Natural killer cell (primary cell): Measurements from ENCODE around the gene CYSRT1. TPM values are rescaled to one million over a fixed set of nuclear protein-coding genes. Genes with fewer than 3 reads are reported as not detected.
A peak's percentile ranks its signal among the peaks of the same experiment; 100 is the strongest.

Experiments used
- ATAC-seq, 3 donors: fragments of 150-1000 bp in 2 of 3; fragments of 200-7000 bp in 1 of 3; cut with Tn5 transposase; 1 replicate in 1 of 3; 2 replicates in 2 of 3; pipeline ENCODE4 v1.10.0; 2021; ENCODE audit warnings: mild to moderate bottlenecking in 2 of 3, moderate library complexity in 2 of 3
- DNase-seq, 2 donors: peaks; one replicate each; pipeline versions ENCODE4 v3.0.0 to v3.0.0-alpha.2; 2013 to 2021; ENCODE audit warnings: mixed read lengths in 1 of 2
- H3K27ac ChIP-seq: one replicate; pipeline ENCODE4 v1.5.1; 2013; ENCODE audit warnings: mild to moderate bottlenecking, low read length
- H3K27me3 ChIP-seq: one replicate; pipeline ENCODE4 v1.6.1; 2013; ENCODE audit warnings: low read length; ENCODE audit not compliant: control insufficient read depth, insufficient read depth
- H3K36me3 ChIP-seq: one replicate; pipeline ENCODE4 v1.6.1; 2013; ENCODE audit warnings: low read length; ENCODE audit not compliant: control insufficient read depth, insufficient read depth
- H3K4me1 ChIP-seq: one replicate; pipeline ENCODE4 v1.6.1; 2013; ENCODE audit warnings: low read length; ENCODE audit not compliant: control insufficient read depth, insufficient read depth
- H3K4me3 ChIP-seq: one replicate; pipeline ENCODE4 v1.5.1; 2013; ENCODE audit warnings: low read length
- H3K9me3 ChIP-seq: one replicate; pipeline ENCODE4 v1.6.1; 2013; ENCODE audit warnings: low read length; ENCODE audit not compliant: control insufficient read depth, insufficient read depth
- H3K27ac Mint-ChIP-seq, 2 donors: one replicate each; pipeline ENCODE4 v1.8.0; 2022; ENCODE audit warnings: mild to moderate bottlenecking in 2 of 2, mixed read lengths in 2 of 2, moderate library complexity in 1 of 2
- H3K27me3 Mint-ChIP-seq, 2 donors: one replicate each; pipeline ENCODE4 v1.8.0; 2022; ENCODE audit warnings: low read depth in 2 of 2, mixed read lengths in 2 of 2
- H3K36me3 Mint-ChIP-seq: one replicate; pipeline ENCODE4 v1.8.0; 2022; ENCODE audit warnings: mixed read lengths
- H3K4me1 Mint-ChIP-seq, 2 donors: one replicate each; pipeline ENCODE4 v1.8.0; 2022; ENCODE audit warnings: mixed read lengths in 2 of 2
- H3K4me3 Mint-ChIP-seq: one replicate; pipeline ENCODE4 v1.8.0; 2022; ENCODE audit warnings: mild to moderate bottlenecking, moderate library complexity, mixed read lengths
- H3K9me3 Mint-ChIP-seq, 2 donors: one replicate each; pipeline ENCODE4 v1.8.0; 2022; ENCODE audit warnings: mixed read lengths in 2 of 2
- WGBS: methylation state at CpG from one replicate; pipeline ENCODE4 v1.1.7; 2013; ENCODE audit warnings: missing lambda C conversion rate; ENCODE audit not compliant: insufficient coverage; 5-methylcytosine and 5-hydroxymethylcytosine counted together
- intact Hi-C: fragments of 100-400 bp; cut with micrococcal nuclease; formaldehyde crosslinking; loops from one replicate; pipeline ENCODE4 v1.14.2; 2022
- total RNA-seq, 4 donors: library from RNA; stranded (reverse); fragments of 120-200 nt in 1 of 4; gene quantifications; one replicate each; pipeline versions ENCODE4 v1.2.3 to v1.2.4, GENCODE V29; 2013 to 2022
- TF ChIP-seq, protein P1 (sequence below): fragments of 200-600 bp; IDR thresholded peaks from one replicate; pipeline ENCODE4 v1.8.0; 2022; ENCODE audit warnings: antibody characterized with exemption

The CYSRT1 gene
- total RNA-seq, 3 donors from 2014 or later (not counting 1 experiment from before 2014, with no cell fraction given), result 0.38 TPM; not detected in 2

DNA sequence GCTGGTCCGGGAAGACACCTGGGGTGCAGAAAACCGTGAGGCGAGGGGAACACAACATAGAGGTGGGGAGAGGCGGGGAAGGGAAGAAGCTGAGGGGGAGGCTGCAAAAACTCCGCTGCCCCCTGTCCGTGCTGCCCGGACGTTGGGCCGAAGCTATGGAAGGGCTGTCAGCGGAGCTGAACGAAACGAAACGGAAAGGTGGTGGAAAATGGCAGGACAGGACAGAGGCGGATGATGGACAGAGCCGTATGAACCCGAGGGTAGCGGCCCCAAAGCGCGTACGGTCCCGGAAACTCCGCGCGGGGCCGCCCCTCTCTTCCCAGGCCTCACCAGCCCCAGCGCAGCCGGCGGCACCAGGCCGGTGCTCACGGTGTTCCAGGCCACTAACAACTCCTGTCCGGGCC lies 36.9 kb upstream of the CYSRT1 start:
- Histone ChIP-seq H3K36me3 (peaks cover 43% of the 10 kb centered on the region), H3K4me1 (peaks cover 43% of the 10 kb centered on the region), H3K27me3 (no peaks in the 10 kb centered on the region), H3K4me3 (peak overlapping the region; percentile 81), H3K9me3 (no peaks in the 10 kb centered on the region), H3K27ac (peak overlapping the region; percentile 79)
- TF ChIP-seq, protein P1, sequence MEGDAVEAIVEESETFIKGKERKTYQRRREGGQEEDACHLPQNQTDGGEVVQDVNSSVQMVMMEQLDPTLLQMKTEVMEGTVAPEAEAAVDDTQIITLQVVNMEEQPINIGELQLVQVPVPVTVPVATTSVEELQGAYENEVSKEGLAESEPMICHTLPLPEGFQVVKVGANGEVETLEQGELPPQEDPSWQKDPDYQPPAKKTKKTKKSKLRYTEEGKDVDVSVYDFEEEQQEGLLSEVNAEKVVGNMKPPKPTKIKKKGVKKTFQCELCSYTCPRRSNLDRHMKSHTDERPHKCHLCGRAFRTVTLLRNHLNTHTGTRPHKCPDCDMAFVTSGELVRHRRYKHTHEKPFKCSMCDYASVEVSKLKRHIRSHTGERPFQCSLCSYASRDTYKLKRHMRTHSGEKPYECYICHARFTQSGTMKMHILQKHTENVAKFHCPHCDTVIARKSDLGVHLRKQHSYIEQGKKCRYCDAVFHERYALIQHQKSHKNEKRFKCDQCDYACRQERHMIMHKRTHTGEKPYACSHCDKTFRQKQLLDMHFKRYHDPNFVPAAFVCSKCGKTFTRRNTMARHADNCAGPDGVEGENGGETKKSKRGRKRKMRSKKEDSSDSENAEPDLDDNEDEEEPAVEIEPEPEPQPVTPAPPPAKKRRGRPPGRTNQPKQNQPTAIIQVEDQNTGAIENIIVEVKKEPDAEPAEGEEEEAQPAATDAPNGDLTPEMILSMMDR, result no peak
- Mint-ChIP-seq H3K9me3 (no peaks in the 10 kb centered on the region), H3K4me1 (peaks cover 20 to 44% of the 10 kb centered on the region in 2 donors), H3K36me3 (no peaks in the 10 kb centered on the region), H3K4me3 (peak overlapping the region; percentile 96), H3K27ac (peak overlapping the region; percentile 91 to 97), H3K27me3 (no peaks in the 10 kb centered on the region)
- under 1% methylated on average over 31 of the region's 31 CpGs for WGBS
- ATAC-seq (peak; percentile 22 to 41 (median 38)), DNase-seq (no peak)
- intact Hi-C loops, result loop anchor here (1.0 kb wide), 1 partner anchor 17 kb away; the partner anchor contains the start of genes NDOR1 and TMEM203

DNA sequence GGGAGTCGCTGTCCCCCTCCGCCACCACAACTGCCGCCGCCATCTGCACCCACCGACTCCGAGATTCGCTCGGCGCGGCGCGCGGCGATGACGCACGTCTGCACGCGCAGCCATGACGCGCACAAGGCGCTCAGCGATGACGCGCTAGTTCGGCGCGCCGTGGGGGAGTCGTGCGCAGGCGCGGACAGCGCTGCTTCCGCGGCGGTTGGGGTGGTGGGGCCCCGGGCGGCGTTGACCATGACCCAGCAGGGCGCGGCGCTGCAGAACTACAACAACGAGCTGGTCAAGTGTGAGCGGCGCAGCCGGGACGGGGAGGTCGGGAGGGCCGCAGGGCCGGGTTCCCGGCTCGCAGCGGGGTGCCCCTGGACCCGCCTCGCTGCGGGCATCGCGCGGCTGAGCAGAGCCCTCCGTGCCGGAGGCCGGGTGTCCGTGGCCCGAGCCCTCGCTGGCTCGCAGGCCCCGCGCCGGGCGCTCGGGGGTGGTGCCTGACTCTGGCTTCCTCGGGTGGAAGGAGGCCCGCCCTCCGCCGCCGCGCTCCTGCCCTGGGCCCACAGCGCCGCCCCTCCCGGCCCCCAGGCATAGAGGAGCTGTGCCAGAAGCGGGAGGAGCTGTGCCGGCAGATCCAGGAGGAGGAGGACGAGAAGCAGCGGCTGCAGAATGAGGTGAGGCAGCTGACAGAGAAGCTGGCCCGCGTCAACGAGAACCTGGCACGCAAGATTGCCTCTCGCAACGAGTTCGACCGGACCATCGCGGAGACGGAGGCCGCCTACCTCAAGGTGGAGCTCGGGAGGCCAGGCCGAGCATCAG lies 36.3 kb upstream of the CYSRT1 start, which contains the start of the genes ANAPC2 and SSNA1:
TSS of gene ANAPC2 (minus strand) at position 71 of the 807 bp plus-strand sequence. CDS start at position 43, 28 bp downstream.
TSS of gene SSNA1 (plus strand) at position 187 of the 807 bp plus-strand sequence. CDS start at position 238, 51 bp downstream.
- Mint-ChIP-seq H3K9me3 (no peaks in the 10 kb centered on the region), H3K4me3 (peak within 1 kb of the TSS; percentile 96), H3K4me1 (peaks cover 20 to 44% of the 10 kb centered on the region in 2 donors), H3K27ac (peak within 1 kb of the TSS; percentile 91 to 97), H3K27me3 (no peaks in the 10 kb centered on the region), H3K36me3 (no peaks in the 10 kb centered on the region)
- no peaks in the 10 kb centered on the region for H3K9me3 ChIP-seq
- intact Hi-C loops, result loop anchor here (1.0 kb wide), 2 partner anchors 12 to 17 kb away; partner anchors contain the start of genes NDOR1, TMEM203 and TPRN
- peak within 1 kb of the TSS; percentile 81 for H3K4me3 ChIP-seq
- under 1% methylated on average over 98 of the region's 98 CpGs for WGBS
- TF ChIP-seq, protein P1, result peak; percentile 38
- peaks cover 38% of the 10 kb centered on the region for H3K36me3 ChIP-seq
- H3K4me1 ChIP-seq, result peaks cover 43% of the 10 kb centered on the region
- peak within 1 kb of the TSS; percentile 88 for H3K27ac ChIP-seq
- no peaks in the 10 kb centered on the region for H3K27me3 ChIP-seq
- DNase-seq (peak; percentile 98), ATAC-seq (peak; percentile 80 to 91 (median 84))

DNA sequence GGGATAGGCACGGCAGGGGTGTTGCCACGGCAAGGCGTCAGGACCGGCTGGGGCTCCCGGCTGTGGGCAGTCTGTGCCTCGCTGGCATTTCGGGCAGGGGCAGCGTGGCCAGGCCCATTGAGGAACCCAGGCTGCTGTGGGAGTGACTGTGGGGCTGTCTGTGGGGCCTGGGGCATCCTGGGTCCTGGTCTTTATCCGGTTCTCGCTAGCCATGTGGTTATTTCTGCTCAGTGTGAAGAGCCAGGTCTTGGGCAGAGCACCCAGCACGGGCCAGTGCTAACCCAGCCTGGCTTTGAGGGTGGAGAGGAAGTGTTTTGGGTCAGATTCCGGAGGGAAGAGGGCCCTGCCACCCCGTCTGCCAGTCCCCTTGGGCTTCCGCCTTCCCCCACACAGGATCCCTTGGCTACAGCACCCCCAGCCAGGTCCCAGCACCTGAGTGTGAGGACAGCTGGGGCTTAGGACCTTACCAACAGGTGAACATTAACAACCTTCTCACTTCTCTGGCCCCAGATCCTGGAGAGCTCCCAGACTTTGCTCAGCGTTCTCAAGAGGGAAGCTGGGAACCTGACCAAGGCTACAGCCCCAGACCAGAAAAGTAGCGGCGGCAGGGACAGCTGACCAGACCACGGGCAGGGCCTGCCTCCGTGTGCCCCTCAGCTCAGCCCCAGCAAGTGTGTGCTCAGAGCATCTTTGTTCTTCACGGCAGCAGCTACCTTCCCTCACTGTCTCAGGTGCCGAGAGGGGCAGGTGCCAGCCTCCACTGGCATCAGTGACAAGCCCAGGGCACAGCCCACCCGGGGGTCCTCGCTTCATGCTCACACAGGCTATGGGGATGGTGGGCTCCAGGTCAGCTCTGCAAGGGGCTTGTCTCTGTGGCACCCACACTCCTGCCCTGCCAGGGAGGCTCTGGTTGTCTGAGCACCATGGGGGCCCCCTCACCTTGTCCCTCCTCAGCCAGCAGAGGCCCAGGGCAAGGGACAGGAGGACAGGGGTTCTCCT lies 35.4 kb upstream of the CYSRT1 start:
- peaks cover 20 to 37% of the 10 kb centered on the region in 2 donors for H3K4me1 Mint-ChIP-seq
- Histone ChIP-seq H3K4me3 (peak overlapping the region; percentile 81), H3K4me1 (peaks cover 43% of the 10 kb centered on the region), H3K36me3 (peaks cover 29% of the 10 kb centered on the region), H3K27ac (peak overlapping the region; percentile 88), H3K27me3 (no peaks in the 10 kb centered on the region), H3K9me3 (no peaks in the 10 kb centered on the region)
- peak overlapping the region; percentile 91 to 97 for H3K27ac Mint-ChIP-seq
- H3K4me3 Mint-ChIP-seq, result peak overlapping the region; percentile 91
- TF ChIP-seq, protein P1, result no peak
- DNase-seq (no peak), ATAC-seq (no peak)
- no peaks in the 10 kb centered on the region for H3K36me3 Mint-ChIP-seq
- intact Hi-C loops, result loop anchor here (1.0 kb wide), 1 partner anchor 11 kb away; the partner anchor contains the start of gene TPRN
- 41% methylated on average over 23 of the region's 23 CpGs for WGBS
- no peaks in the 10 kb centered on the region for H3K27me3 Mint-ChIP-seq
- H3K9me3 Mint-ChIP-seq, result no peaks in the 10 kb centered on the region
